Cardiac muscle cell (in vitro differentiated cells and primary cell): ENCODE data around the gene TRAF5. TPM values are rescaled to one million over a fixed set of nuclear protein-coding genes. Genes with fewer than 3 reads are reported as not detected.

Experiments used
- DNase-seq, 2 donors: peaks; one replicate each; pipeline versions ENCODE4 v3.0.0 to v3.0.0-alpha.2; 2010 to 2017; ENCODE audit warnings: low read depth in 1 of 2, low spot score in 1 of 2
- H3K27ac ChIP-seq: fragments of 200-600 bp; sonication (generic); 2 replicates; pipeline ENCODE4 v1.5.1; 2016
- H3K27me3 ChIP-seq: fragments of 200-600 bp; sonication (generic); 2 replicates; pipeline ENCODE4 v1.6.0; 2016; ENCODE audit warnings: control low read depth
- H3K36me3 ChIP-seq: fragments of 200-600 bp; sonication (generic); 2 replicates; pipeline ENCODE4 v1.5.1; 2016; ENCODE audit warnings: control low read depth
- H3K4me1 ChIP-seq: fragments of 200-600 bp; sonication (generic); 2 replicates; pipeline ENCODE4 v1.8.1; 2017; ENCODE audit warnings: low read depth, mild to moderate bottlenecking, mixed run types
- H3K4me3 ChIP-seq: fragments of 200-600 bp; sonication (generic); 2 replicates; pipeline ENCODE4 v1.5.1; 2016; ENCODE audit warnings: mild to moderate bottlenecking
- H3K9me3 ChIP-seq: fragments of 200-600 bp; sonication (generic); 2 replicates; pipeline ENCODE4 v1.5.1; 2017; ENCODE audit warnings: low read depth, mild to moderate bottlenecking, control low read depth
- CTCF ChIP-seq: IDR thresholded peaks from 2 replicates; pipeline ENCODE4 v1.5.1; 2012; ENCODE audit warnings: low read depth, mild to moderate bottlenecking, low read length
- polyA plus RNA-seq: library from polyadenylated mRNA; unstranded; fragments of >200 nt; fragmentation: Nextera tagmentation; extraction: Ambion mirVana; gene quantifications from 2 replicates; pipeline ENCODE4 v1.2.1, GENCODE V29; 2016
- total RNA-seq: library from RNA; depleted of rRNA; stranded (reverse); fragments of >200 nt; gene quantifications from 2 replicates; pipeline ENCODE4 v1.2.3, GENCODE V29; 2016

The TRAF5 gene
- total and polyA plus RNA-seq, 2 experiments from 2014 or later, result 3.9 to 8.7 TPM

- no peaks in the 10 kb centered on the region for H3K36me3 ChIP-seq
- TF ChIP-seq CTCF, result no peak
- no peaks in the 10 kb centered on the region for H3K27me3 ChIP-seq
- no peak for DNase-seq
- H3K4me3 ChIP-seq, result no peak overlapping the region
- no peak overlapping the region for H3K27ac ChIP-seq
- H3K9me3 ChIP-seq, result no peaks in the 10 kb centered on the region
- H3K4me1 ChIP-seq, result peaks cover 6% of the 10 kb centered on the region
Observed at GRCh38 chr1:211333906-211334305, 7.3 kb downstream of the TRAF5 start.

GRCh38 chr1:211334986-211335385, 8.4 kb downstream of the TRAF5 start:
- no peaks in the 10 kb centered on the region for H3K36me3 ChIP-seq
- DNase-seq, result no peak
- H3K27ac ChIP-seq, result no peak overlapping the region
- no peaks in the 10 kb centered on the region for H3K27me3 ChIP-seq
- peaks cover under 1% of the 10 kb centered on the region for H3K4me1 ChIP-seq
- no peak for TF ChIP-seq CTCF
- no peaks in the 10 kb centered on the region for H3K9me3 ChIP-seq
- H3K4me3 ChIP-seq, result no peak overlapping the region

GRCh38 chr1:211335522-211336157, 9.0 kb downstream of the TRAF5 start:
- Histone ChIP-seq H3K27ac (no peak overlapping the region), H3K4me1 (no peaks in the 10 kb centered on the region), H3K9me3 (no peaks in the 10 kb centered on the region), H3K27me3 (no peaks in the 10 kb centered on the region), H3K4me3 (no peak overlapping the region), H3K36me3 (no peaks in the 10 kb centered on the region)
- no peak for DNase-seq
- TF ChIP-seq CTCF, result no peak

- TF ChIP-seq CTCF, result no peak
- Histone ChIP-seq H3K36me3 (no peaks in the 10 kb centered on the region), H3K4me1 (no peaks in the 10 kb centered on the region), H3K27ac (no peak overlapping the region), H3K9me3 (no peaks in the 10 kb centered on the region), H3K4me3 (no peak overlapping the region), H3K27me3 (no peaks in the 10 kb centered on the region)
- no peak for DNase-seq
Observed at GRCh38 chr1:211336161-211336560, 9.5 kb downstream of the TRAF5 start.

- Histone ChIP-seq H3K36me3 (no peaks in the 10 kb centered on the region), H3K27ac (no peak overlapping the region), H3K4me3 (no peak overlapping the region), H3K27me3 (no peaks in the 10 kb centered on the region), H3K9me3 (no peaks in the 10 kb centered on the region), H3K4me1 (no peaks in the 10 kb centered on the region)
- no peak for TF ChIP-seq CTCF
- DNase-seq, result no peak
Observed at GRCh38 chr1:211336775-211337174, 10.1 kb downstream of the TRAF5 start.
